ENCODE measurements around the gene PRKCH. TPM values are rescaled to one million over a fixed set of nuclear protein-coding genes. Genes with fewer than 3 reads are reported as not detected.

Gene PRKCH
- total RNA-seq, 1 experiment from 2014 or later, result 5.2 TPM

- Mint-ChIP-seq H3K27me3 (ENCODE audit: low read depth) (no peaks in the 10 kb centered on the region; the same call in 1 of the 2 replicates), H3K4me1 (peaks cover 0 to 6% of the 10 kb centered on the region in 2 experiments; a peak in 1 of 4 replicates), H3K4me3 (no peak overlapping the region), H3K9me3 (no peaks in the 10 kb centered on the region), H3K36me3 (ENCODE audit: insufficient read depth in 1 of 3, low read depth in 3 of 3) (no peaks in the 10 kb centered on the region), H3K27ac (no peak overlapping the region; a peak in 1 of 7 replicates)
- no peak overlapping the region for H4K5ac ChIP-seq (ENCODE audit: insufficient read length, low read depth, low read length)
- H2BK15ac ChIP-seq (ENCODE audit: low read depth, low read length), result no peak overlapping the region
- TF ChIP-seq, protein P1, sequence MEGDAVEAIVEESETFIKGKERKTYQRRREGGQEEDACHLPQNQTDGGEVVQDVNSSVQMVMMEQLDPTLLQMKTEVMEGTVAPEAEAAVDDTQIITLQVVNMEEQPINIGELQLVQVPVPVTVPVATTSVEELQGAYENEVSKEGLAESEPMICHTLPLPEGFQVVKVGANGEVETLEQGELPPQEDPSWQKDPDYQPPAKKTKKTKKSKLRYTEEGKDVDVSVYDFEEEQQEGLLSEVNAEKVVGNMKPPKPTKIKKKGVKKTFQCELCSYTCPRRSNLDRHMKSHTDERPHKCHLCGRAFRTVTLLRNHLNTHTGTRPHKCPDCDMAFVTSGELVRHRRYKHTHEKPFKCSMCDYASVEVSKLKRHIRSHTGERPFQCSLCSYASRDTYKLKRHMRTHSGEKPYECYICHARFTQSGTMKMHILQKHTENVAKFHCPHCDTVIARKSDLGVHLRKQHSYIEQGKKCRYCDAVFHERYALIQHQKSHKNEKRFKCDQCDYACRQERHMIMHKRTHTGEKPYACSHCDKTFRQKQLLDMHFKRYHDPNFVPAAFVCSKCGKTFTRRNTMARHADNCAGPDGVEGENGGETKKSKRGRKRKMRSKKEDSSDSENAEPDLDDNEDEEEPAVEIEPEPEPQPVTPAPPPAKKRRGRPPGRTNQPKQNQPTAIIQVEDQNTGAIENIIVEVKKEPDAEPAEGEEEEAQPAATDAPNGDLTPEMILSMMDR (conservative IDR thresholded peaks at IDR 0.05), result no peak
- no peak overlapping the region for H2BK12ac ChIP-seq (ENCODE audit: insufficient read length, low read depth, low read length)
- H3K18ac ChIP-seq (ENCODE audit: insufficient read length, low read depth, low read length), result no peak overlapping the region
- H3K9ac ChIP-seq (ENCODE audit: extremely low read depth, insufficient read length, low read length), result no peak overlapping the region
- no peak overlapping the region for H3K23ac ChIP-seq (ENCODE audit: insufficient read length, low read depth, low read length)
- no peak overlapping the region for H2BK120ac ChIP-seq (ENCODE audit: low read depth, low read length, poor library complexity, severe bottlenecking)
- no CpG with 5 or more reads among the region's 7 CpGs for WGBS (ENCODE audit: extremely low coverage, insufficient read length, low lambda C conversion rate)
- no peak overlapping the region for H2AFZ ChIP-seq (ENCODE audit: low read length)
- no peak overlapping the region for H4K91ac ChIP-seq (ENCODE audit: insufficient read length, low read depth, low read length)
- H2BK20ac ChIP-seq (ENCODE audit: low read depth, low read length, poor library complexity, severe bottlenecking), result no peak overlapping the region
- H2AK5ac ChIP-seq (ENCODE audit: insufficient read length, low read length), result no peak overlapping the region
- DNase-seq, result no peak
- H3K79me2 ChIP-seq (ENCODE audit: insufficient read depth, low read length), result no peaks in the 10 kb centered on the region
- H2BK5ac ChIP-seq (ENCODE audit: insufficient read length, low read length), result no peak overlapping the region
- H3K9me3 ChIP-seq (ENCODE audit: control insufficient read depth, low read depth, low read length), result no peaks in the 10 kb centered on the region
- H3K4me1 ChIP-seq (ENCODE audit: insufficient read depth, low read length), result no peaks in the 10 kb centered on the region
- H3K4me2 ChIP-seq (ENCODE audit: insufficient read depth, insufficient read length, low read length), result no peak overlapping the region
- no peaks in the 10 kb centered on the region for H3K27me3 ChIP-seq (ENCODE audit: insufficient read depth, low read length)
- H4K8ac ChIP-seq (replicated peaks; ENCODE audit: insufficient read length, low read depth, low read length), result no peak overlapping the region
- H3T11ph ChIP-seq (ENCODE audit: low read length), result no peak overlapping the region
- H3K56ac ChIP-seq (ENCODE audit: insufficient read length, low read depth, low read length), result no peak overlapping the region
- no peak overlapping the region for H3K14ac ChIP-seq (ENCODE audit: insufficient read depth, low read length)
- no peak overlapping the region for H3K4ac ChIP-seq (ENCODE audit: low read depth, low read length)
- H3K27ac ChIP-seq (ENCODE audit: insufficient read length, low read depth, low read length), result no peak overlapping the region
- H3K79me1 ChIP-seq (ENCODE audit: insufficient read depth, low read depth, low read length, poor library complexity, severe bottlenecking), result no peaks in the 10 kb centered on the region
- no peaks in the 10 kb centered on the region for H3K23me2 ChIP-seq (ENCODE audit: insufficient read length, low read depth, low read length, poor library complexity, severe bottlenecking)
- H4K20me1 ChIP-seq (ENCODE audit: control insufficient read depth, insufficient read depth, insufficient read length), result no peaks in the 10 kb centered on the region
Measured at GRCh38 chr14:61287196-61287595, 34.2 kb upstream of the PRKCH start.
